SK-N-MC (cell line): ENCODE results near the gene JMJD7.

Experiments used
- DNase-seq: peaks from one replicate; pipeline ENCODE4 v3.0.0-alpha.2; 2011; ENCODE audit warnings: low read depth, low spot score
- H3K27ac ChIP-seq: fragments of 200-600 bp; sonication (generic); 2 replicates; pipeline ENCODE4 v1.5.1; 2016; ENCODE audit warnings: mixed run types
- H3K36me3 ChIP-seq: fragments of 200-600 bp; sonication (generic); 2 replicates; pipeline ENCODE4 v1.6.1; 2017; ENCODE audit warnings: antibody characterized with exemption, low read length, mixed read lengths; ENCODE audit not compliant: insufficient read depth
- H3K4me3 ChIP-seq: fragments of 200-600 bp; sonication (generic); 2 replicates; pipeline ENCODE4 v1.5.1; 2016
- H3K9ac ChIP-seq: fragments of 200-600 bp; sonication (generic); 2 replicates; pipeline ENCODE4 v1.8.0; 2017; ENCODE audit warnings: mixed run types, mixed read lengths; ENCODE audit not compliant: insufficient read length
- H3K9me3 ChIP-seq: fragments of 200-600 bp; sonication (generic); 2 replicates; pipeline ENCODE4 v1.6.1; 2017; ENCODE audit warnings: low read depth, mild to moderate bottlenecking, antibody characterized with exemption, low read length, moderate library complexity, mixed read lengths
- EZH2 ChIP-seq: fragments of 200-600 bp; sonication (generic); IDR thresholded peaks from one replicate; pipeline ENCODE4 v1.6.1; 2017; ENCODE audit warnings: antibody characterized with exemption
- FOXP2 ChIP-seq: optimal IDR thresholded peaks from 2 replicates; pipeline ENCODE3; 2011; ENCODE audit warnings: mild to moderate bottlenecking, moderate library complexity; ENCODE audit not compliant: insufficient read depth; ENCODE audit errors: extremely low read length, control extremely low read depth
- POLR2AphosphoS5 ChIP-seq: IDR thresholded peaks from 2 replicates; pipeline ENCODE4 v1.6.1; 2012; ENCODE audit warnings: mild to moderate bottlenecking, low read depth, low read length, borderline replicate concordance

JMJD7 gene

GRCh38 chr15:41857316-41857715, 29.4 kb downstream of the JMJD7 start:
- H3K9ac ChIP-seq, result no peak overlapping the region
- TF ChIP-seq POLR2AphosphoS5 (no peak), FOXP2 (no peak), EZH2 (no peak)
- H3K9me3 ChIP-seq, result no peaks in the 10 kb centered on the region
- no peak overlapping the region for H3K27ac ChIP-seq
- DNase-seq, result no peak
- no peaks in the 10 kb centered on the region for H3K36me3 ChIP-seq
- no peak overlapping the region for H3K4me3 ChIP-seq

- H3K27ac ChIP-seq, result no peak overlapping the region
- H3K9me3 ChIP-seq, result no peaks in the 10 kb centered on the region
- H3K9ac ChIP-seq, result no peak overlapping the region
- DNase-seq, result no peak
- TF ChIP-seq FOXP2 (no peak), EZH2 (no peak), POLR2AphosphoS5 (no peak)
- H3K36me3 ChIP-seq, result no peaks in the 10 kb centered on the region
- no peak overlapping the region for H3K4me3 ChIP-seq
Measured at GRCh38 chr15:41858756-41859155, 30.9 kb downstream of the JMJD7 start.

GRCh38 chr15:41860049-41860828, 32.3 kb downstream of the JMJD7 start:
- H3K36me3 ChIP-seq, result no peaks in the 10 kb centered on the region
- no peak for TF ChIP-seq POLR2AphosphoS5
- no peak for TF ChIP-seq EZH2
- TF ChIP-seq FOXP2, result no peak
- no peaks in the 10 kb centered on the region for H3K9me3 ChIP-seq
- H3K4me3 ChIP-seq, result no peak overlapping the region
- no peak overlapping the region for H3K9ac ChIP-seq
- H3K27ac ChIP-seq, result no peak overlapping the region
- no peak for DNase-seq

- Histone ChIP-seq H3K4me3 (no peak overlapping the region), H3K36me3 (no peaks in the 10 kb centered on the region), H3K9ac (no peak overlapping the region), H3K9me3 (no peaks in the 10 kb centered on the region), H3K27ac (no peak overlapping the region)
- TF ChIP-seq POLR2AphosphoS5 (no peak), FOXP2 (no peak), EZH2 (no peak)
- no peak for DNase-seq
Measured at GRCh38 chr15:41861736-41862356, 34.0 kb downstream of the JMJD7 start.

GRCh38 chr15:41862515-41863116, 34.7 kb downstream of the JMJD7 start:
- DNase-seq, result no peak
- H3K36me3 ChIP-seq, result no peaks in the 10 kb centered on the region
- H3K27ac ChIP-seq, result no peak overlapping the region
- H3K9me3 ChIP-seq, result no peaks in the 10 kb centered on the region
- no peak overlapping the region for H3K9ac ChIP-seq
- TF ChIP-seq FOXP2, result no peak
- TF ChIP-seq POLR2AphosphoS5, result no peak
- no peak for TF ChIP-seq EZH2
- H3K4me3 ChIP-seq, result no peak overlapping the region

GRCh38 chr15:41865490-41866055, 37.7 kb downstream of the JMJD7 start:
- Histone ChIP-seq H3K27ac (no peak overlapping the region), H3K36me3 (no peaks in the 10 kb centered on the region)
- DNase-seq, result no peak

GRCh38 chr15:41866263-41866703, 38.4 kb downstream of the JMJD7 start:
- no peak for TF ChIP-seq POLR2AphosphoS5
- TF ChIP-seq FOXP2, result no peak
- no peak for TF ChIP-seq EZH2
- no peak for DNase-seq
- no peaks in the 10 kb centered on the region for H3K9me3 ChIP-seq
- H3K36me3 ChIP-seq, result no peaks in the 10 kb centered on the region
- no peak overlapping the region for H3K9ac ChIP-seq
- no peak overlapping the region for H3K4me3 ChIP-seq
- H3K27ac ChIP-seq, result no peak overlapping the region

More at GRCh38 chr15:41865490-41866055, 37.7 kb downstream of the JMJD7 start:
- TF ChIP-seq POLR2AphosphoS5 (no peak), FOXP2 (no peak), EZH2 (no peak)
- H3K9me3 ChIP-seq, result no peaks in the 10 kb centered on the region
- no peak overlapping the region for H3K9ac ChIP-seq
- H3K4me3 ChIP-seq, result no peak overlapping the region

- no peak overlapping the region for H3K9ac ChIP-seq
- H3K27ac ChIP-seq, result no peak overlapping the region
- H3K4me3 ChIP-seq, result no peak overlapping the region
- no peak for DNase-seq
- no peak for TF ChIP-seq FOXP2
- TF ChIP-seq EZH2, result no peak
- TF ChIP-seq POLR2AphosphoS5, result no peak
- no peaks in the 10 kb centered on the region for H3K36me3 ChIP-seq
- H3K9me3 ChIP-seq, result no peaks in the 10 kb centered on the region
Measured at GRCh38 chr15:41866872-41867579, 39.1 kb downstream of the JMJD7 start.
